ENCODE measurements around the gene POU3F3. TPM values are rescaled to one million over a fixed set of nuclear protein-coding genes. Genes with fewer than 3 reads are reported as not detected.
A peak's percentile ranks its signal among the peaks of the same experiment; 100 is the strongest.

The POU3F3 gene
- total RNA-seq, 1 donor, result under 0.01 TPM

- H3K4me1 ChIP-seq (ENCODE audit: insufficient read depth, low read length), result no peaks in the 10 kb centered on the region
- H3K36me3 ChIP-seq (ENCODE audit: insufficient read depth, low read length), result no peaks in the 10 kb centered on the region
- no peaks in the 10 kb centered on the region for H3K9me3 ChIP-seq (ENCODE audit: low read depth, low read length)
- H3K79me2 ChIP-seq (ENCODE audit: insufficient read depth, low read length), result no peaks in the 10 kb centered on the region
- H4K20me1 ChIP-seq (ENCODE audit: insufficient read depth, low read length), result no peaks in the 10 kb centered on the region
- H3K27me3 ChIP-seq (ENCODE audit: insufficient read depth, low read length), result peaks cover 76% of the 10 kb centered on the region
- no peak overlapping the region for H3K4me3 ChIP-seq (ENCODE audit: insufficient read depth, low read length)
- DNase-seq (ENCODE audit: insufficient read length, low spot score, missing footprints), result peak; percentile 62
- H3K27ac ChIP-seq (ENCODE audit: low read depth, low read length), result no peak overlapping the region
- no peak overlapping the region for H2AFZ ChIP-seq (ENCODE audit: low read length)
- TF ChIP-seq CTCF (IDR thresholded peaks at IDR 0.05; ENCODE audit: extremely low read depth, low read depth, low read length), result no peak
- H3K4me2 ChIP-seq (ENCODE audit: insufficient read depth, low read length), result no peak overlapping the region
Measured at GRCh38 chr2:104855221-104856085, 1.5 kb downstream of the POU3F3 start.

GRCh38 chr2:104856086-104856972, 2.4 kb downstream of the POU3F3 start:
- H3K4me1 ChIP-seq (ENCODE audit: insufficient read depth, low read length), result no peaks in the 10 kb centered on the region
- no peak overlapping the region for H2AFZ ChIP-seq (ENCODE audit: low read length)
- DNase-seq (ENCODE audit: insufficient read length, low spot score, missing footprints), result peak; percentile 87
- no peak overlapping the region for H3K4me2 ChIP-seq (ENCODE audit: insufficient read depth, low read length)
- no peaks in the 10 kb centered on the region for H3K79me2 ChIP-seq (ENCODE audit: insufficient read depth, low read length)
- H3K4me3 ChIP-seq (ENCODE audit: insufficient read depth, low read length), result no peak overlapping the region
- H3K27ac ChIP-seq (ENCODE audit: low read depth, low read length), result no peak overlapping the region
- H3K36me3 ChIP-seq (ENCODE audit: insufficient read depth, low read length), result no peaks in the 10 kb centered on the region
- no peaks in the 10 kb centered on the region for H3K9me3 ChIP-seq (ENCODE audit: low read depth, low read length)
- no peaks in the 10 kb centered on the region for H4K20me1 ChIP-seq (ENCODE audit: insufficient read depth, low read length)
- peaks cover 72% of the 10 kb centered on the region for H3K27me3 ChIP-seq (ENCODE audit: insufficient read depth, low read length)
- TF ChIP-seq CTCF (IDR thresholded peaks at IDR 0.05; ENCODE audit: extremely low read depth, low read depth, low read length), result no peak

- H3K9me3 ChIP-seq (ENCODE audit: low read depth, low read length), result no peaks in the 10 kb centered on the region
- H3K27me3 ChIP-seq (ENCODE audit: insufficient read depth, low read length), result peaks cover 70% of the 10 kb centered on the region
- H2AFZ ChIP-seq (ENCODE audit: low read length), result no peak overlapping the region
- no peak overlapping the region for H3K27ac ChIP-seq (ENCODE audit: low read depth, low read length)
- H3K79me2 ChIP-seq (ENCODE audit: insufficient read depth, low read length), result no peaks in the 10 kb centered on the region
- no peaks in the 10 kb centered on the region for H4K20me1 ChIP-seq (ENCODE audit: insufficient read depth, low read length)
- H3K4me2 ChIP-seq (ENCODE audit: insufficient read depth, low read length), result no peak overlapping the region
- H3K4me1 ChIP-seq (ENCODE audit: insufficient read depth, low read length), result no peaks in the 10 kb centered on the region
- peak overlapping the region; percentile 37 for H3K4me3 ChIP-seq (ENCODE audit: insufficient read depth, low read length)
- no peaks in the 10 kb centered on the region for H3K36me3 ChIP-seq (ENCODE audit: insufficient read depth, low read length)
- no peak for TF ChIP-seq CTCF (IDR thresholded peaks at IDR 0.05; ENCODE audit: extremely low read depth, low read depth, low read length)
- DNase-seq (ENCODE audit: insufficient read length, low spot score, missing footprints), result peak; percentile 61
Measured at GRCh38 chr2:104856973-104857261, 3.0 kb downstream of the POU3F3 start.
